H1 (cell line): Measurements from ENCODE around the gene FAS. TPM values are rescaled to one million over a fixed set of nuclear protein-coding genes. Genes with fewer than 3 reads are reported as not detected.

Source experiments
- KDM1A ChIP-seq: fragments of 200-600, 300-600 bp; sonication (generic); IDR thresholded peaks from 2 replicates; pipeline ENCODE4 v1.7.1; 2016; ENCODE audit warnings: mild to moderate bottlenecking, low read length, borderline replicate concordance
- POLR2A ChIP-seq, 2 experiments: IDR thresholded peaks; 1 replicate in 1 of 2; 2 replicates in 1 of 2; pipeline ENCODE4 v1.6.1; 2011; ENCODE audit warnings: low read depth in 2 of 2, low read length in 2 of 2, mild to moderate bottlenecking in 2 of 2; ENCODE audit errors: control extremely low read depth in 1 of 2
- RXRA ChIP-seq: IDR thresholded peaks from 2 replicates; pipeline ENCODE4 v1.6.1; 2011; ENCODE audit warnings: low read depth, mild to moderate bottlenecking, low read length, moderate library complexity; ENCODE audit not compliant: insufficient read depth
- SUZ12 ChIP-seq: fragments of 200-600 bp; sonication (generic); IDR thresholded peaks from 2 replicates; pipeline ENCODE4 v1.6.1; 2012; ENCODE audit warnings: mild to moderate bottlenecking, inconsistent platforms, low read length, moderate library complexity, mixed read lengths
- polyA plus RNA-seq, 7 experiments: library from polyadenylated mRNA; depleted of rRNA in 3 of 7; stranded (reverse) in 5 of 7; unstranded in 2 of 7; fragments of >200 nt in 5 of 7; fragments of 200-250 nt in 2 of 7; gene quantifications; 1 replicate in 5 of 7; 2 replicates in 1 of 7; 4 replicates in 1 of 7; pipeline versions ENCODE4 v1.2.1 to v1.2.3, GENCODE V29; 2011 to 2013; ENCODE audit warnings: missing spikeins in 2 of 7, mixed read lengths in 2 of 7
- total RNA-seq: library from RNA; stranded (reverse); fragmentation: NEBNext Ultra II Directional; extraction: Animal tissue kit (Norgen Biotek cat#: 25700); gene quantifications from 2 replicates; pipeline ENCODE4 v1.2.1, GENCODE V29; 2021

Gene FAS
- total and polyA plus RNA-seq, 2 of the 8 experiments (the other 6 are each of a cell fraction or from before 2014, with no cell fraction given): 4.0 to 6.7 TPM

DNA sequence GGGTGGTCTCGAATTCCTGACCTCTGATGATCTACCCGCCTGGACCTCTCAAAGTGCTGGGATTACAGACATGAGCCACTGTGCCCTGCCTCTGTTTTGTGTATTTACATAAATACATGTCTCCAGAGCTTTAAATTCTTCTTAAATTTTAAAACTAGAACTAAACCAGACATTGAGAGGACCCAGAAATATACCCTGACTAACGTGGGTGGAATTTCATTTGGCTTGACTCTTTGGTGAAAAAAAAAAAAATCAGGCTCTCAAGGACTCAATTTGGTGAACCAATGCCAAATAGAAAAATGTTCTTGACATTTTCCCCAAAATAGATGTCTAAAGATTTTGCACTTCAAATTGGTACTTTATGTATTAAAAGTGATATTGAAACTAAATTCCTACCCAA lies 16.6 kb upstream of the FAS start (continued):
- TF ChIP-seq RXRA (no peak), SUZ12 (no peak), POLR2A (IDR thresholded peaks at IDR 0.05; ENCODE audit: control extremely low read depth in 1 of 2, low read depth in 2 of 2, low read length in 2 of 2) (no peak), KDM1A (no peak)
